Measurements from ENCODE around the gene LRG1.

Gene LRG1

GRCh38 chr19:4492337-4493103, 47.3 kb downstream of the LRG1 start:
- DNase-seq = no peak

GRCh38 chr19:4491446-4491845, 48.4 kb downstream of the LRG1 start:
- no peak for DNase-seq

- no peak for DNase-seq
Observed at GRCh38 chr19:4488496-4488895, 51.3 kb downstream of the LRG1 start.

- no peak for DNase-seq
Observed at GRCh38 chr19:4487572-4487971, 52.3 kb downstream of the LRG1 start.

Data from CD4-positive, alpha-beta T cell treated with Interleukin-10 for 1 hour (primary cell).